GM21447 (cell line): ENCODE results near the gene SLMAP.
"Not testable (repeated sequence)": the region's sequence is repeated elsewhere in the genome, so short reads cannot be mapped to it uniquely, and the experiment has no call there.

Experiments used
- ATAC-seq: cut with Tn5 transposase; IDR thresholded peaks from one replicate; pipeline ENCODE4 v1.9.1; 2021; ENCODE audit not compliant: unreplicated experiment

SLMAP gene

DNA sequence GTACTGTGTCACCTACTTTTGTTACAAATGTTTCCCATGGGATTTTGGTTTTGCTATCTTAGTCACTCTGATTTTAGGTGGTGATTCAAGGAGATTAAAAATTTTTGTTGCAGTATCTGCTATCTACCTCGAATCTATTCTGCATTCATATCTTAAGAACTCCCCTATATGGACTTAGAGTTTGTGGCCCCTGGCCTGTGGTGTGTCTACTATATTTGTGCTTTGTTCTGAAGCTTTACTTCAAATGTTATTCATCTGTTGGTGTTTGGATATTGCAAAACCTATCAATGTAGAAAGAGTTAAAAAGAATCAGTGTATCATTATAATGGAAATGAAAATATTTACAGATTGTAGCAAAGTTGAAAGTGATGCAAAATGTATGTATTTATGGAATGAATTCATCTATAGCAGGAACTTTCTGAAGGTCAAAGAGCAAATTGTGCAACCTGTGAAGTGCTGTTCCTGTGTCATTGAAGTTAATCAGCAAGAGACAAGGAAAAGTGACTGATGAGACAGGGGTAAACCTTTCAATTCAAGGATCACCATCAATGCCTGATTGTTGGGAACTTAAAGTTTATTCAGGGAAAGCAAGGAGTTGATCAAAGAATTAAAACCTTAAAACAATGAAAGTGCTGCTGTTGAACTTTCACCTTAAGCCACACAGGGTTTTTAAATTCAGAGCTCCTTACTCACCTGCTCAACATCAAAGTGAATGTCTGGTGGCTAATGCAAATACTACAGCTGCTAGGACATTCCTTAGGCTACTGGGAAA is 71.0 kb downstream of the SLMAP start:
- no peak for ATAC-seq

DNA sequence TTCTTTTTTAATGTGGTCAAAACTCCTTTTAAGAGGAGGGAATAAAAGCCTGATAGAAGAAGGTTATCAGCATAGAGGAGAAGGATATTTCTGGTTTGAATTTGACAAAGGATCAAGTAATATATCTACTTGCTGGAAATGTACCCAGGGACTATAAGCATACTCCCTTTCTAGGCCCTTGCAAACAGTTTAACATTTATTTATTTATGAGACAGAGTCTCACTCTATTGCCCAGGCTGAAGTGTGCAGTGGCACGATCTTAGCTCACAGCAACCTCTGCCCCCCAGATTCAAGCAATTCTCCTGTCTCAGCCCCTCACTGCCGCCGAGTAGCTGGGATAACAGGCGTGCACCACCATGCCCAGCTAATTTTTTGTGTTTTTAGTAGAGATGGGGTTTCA is 71.6 kb downstream of the SLMAP start:
- no peak for ATAC-seq

- no peak for ATAC-seq
Measured at GRCh38 chr3:57832486-57832885, 76.4 kb downstream of the SLMAP start.

GRCh38 chr3:57832900-57833313 is 76.8 kb downstream of the SLMAP start:
- no peak for ATAC-seq

- ATAC-seq = no peak
Measured at GRCh38 chr3:57833763-57834162, 77.7 kb downstream of the SLMAP start.

- ATAC-seq = no peak
Measured at GRCh38 chr3:57837686-57838085, 81.6 kb downstream of the SLMAP start.

DNA sequence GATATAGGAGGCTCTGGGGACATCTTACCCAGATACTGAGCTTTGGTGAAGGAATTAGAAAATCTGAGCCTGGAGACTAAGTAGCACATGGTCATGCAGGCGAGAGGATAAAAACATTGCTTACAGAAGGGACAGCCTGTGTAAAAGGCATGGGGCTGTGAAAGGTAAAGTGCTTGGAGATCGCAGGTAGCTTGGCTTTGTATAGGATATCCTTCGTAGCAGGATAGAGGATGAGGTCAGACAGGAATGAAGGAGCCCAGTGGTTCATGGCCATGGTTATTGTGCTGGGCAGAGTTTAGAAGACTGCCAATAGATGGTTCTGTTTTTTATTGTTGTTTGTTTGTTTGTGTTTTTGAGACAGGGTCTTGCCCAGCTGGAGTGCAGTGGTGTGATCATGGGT is 82.5 kb downstream of the SLMAP start:
- no peak for ATAC-seq

GRCh38 chr3:57840473-57840872 is 84.4 kb downstream of the SLMAP start:
- ATAC-seq = no peak

DNA sequence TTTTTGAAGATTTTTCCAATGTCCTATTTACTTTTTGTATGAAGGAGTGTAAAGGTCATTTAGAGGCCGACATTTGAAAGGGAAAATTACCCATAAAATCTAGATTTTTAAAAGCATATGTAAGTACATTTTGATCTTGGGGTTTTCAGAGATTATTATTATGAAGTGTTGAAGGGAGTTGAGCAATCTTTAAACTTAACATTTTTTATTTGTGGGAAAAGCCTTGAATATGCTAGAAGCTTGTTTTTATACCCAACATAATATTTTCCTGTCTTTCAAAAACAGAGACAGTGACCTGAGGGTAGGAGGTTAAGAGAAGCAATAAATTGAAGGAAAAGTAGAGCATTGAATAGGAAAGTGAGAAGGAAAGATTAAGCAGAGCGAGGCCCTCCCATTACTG is 85.7 kb downstream of the SLMAP start:
- ATAC-seq = no peak

DNA sequence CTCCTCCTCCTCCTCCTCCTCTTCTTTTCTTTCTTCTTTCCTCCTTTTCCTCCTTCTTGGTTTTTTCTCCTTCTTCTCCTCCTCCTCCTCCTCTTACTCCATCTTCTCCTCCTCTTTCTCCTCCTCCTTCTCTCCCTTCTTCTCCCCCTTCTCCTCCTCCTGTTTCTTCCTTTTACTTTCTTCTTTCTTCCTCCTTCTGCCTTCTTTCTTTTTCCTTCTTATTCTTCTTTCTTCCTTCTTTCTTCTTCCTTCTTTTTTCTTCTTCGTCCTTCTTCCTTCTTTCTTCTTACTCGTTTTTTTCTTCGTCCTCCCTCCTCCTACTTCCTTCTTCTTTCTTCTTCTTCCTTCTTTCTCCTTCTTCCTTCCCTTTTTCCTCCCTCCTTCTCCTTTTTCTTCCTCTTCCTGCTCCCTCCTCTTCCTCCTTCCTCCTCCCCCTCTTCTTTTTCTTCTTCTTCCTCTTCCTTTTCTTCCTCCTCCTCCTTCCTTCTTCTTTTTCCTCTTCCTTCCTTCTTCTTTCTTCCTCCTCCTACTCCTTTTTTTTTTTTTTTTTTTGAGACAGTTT is 92.1 kb downstream of the SLMAP start:
- no peak for ATAC-seq

DNA sequence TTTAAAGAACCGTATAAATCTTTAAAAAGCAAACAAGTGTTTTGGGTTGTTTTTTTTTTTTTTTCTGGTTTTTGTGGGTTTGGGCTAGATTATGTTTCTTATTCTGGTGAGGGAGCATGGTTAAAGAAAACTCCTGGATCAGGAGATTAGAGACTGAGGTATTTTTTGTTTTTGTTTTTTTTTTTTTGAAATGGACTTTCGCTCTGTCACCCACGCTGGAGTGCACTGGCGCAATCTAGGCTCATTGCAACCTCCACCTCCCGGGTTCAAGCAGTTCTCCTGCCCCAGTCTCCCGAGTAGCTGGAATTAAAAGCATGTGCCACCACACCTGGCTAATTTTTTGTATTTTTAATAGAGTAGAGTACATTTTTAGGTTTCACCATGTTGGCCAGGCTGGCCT is 95.2 kb downstream of the SLMAP start:
- no peak for ATAC-seq

- no peak for ATAC-seq
Measured at GRCh38 chr3:57852896-57853295, 96.8 kb downstream of the SLMAP start.

DNA sequence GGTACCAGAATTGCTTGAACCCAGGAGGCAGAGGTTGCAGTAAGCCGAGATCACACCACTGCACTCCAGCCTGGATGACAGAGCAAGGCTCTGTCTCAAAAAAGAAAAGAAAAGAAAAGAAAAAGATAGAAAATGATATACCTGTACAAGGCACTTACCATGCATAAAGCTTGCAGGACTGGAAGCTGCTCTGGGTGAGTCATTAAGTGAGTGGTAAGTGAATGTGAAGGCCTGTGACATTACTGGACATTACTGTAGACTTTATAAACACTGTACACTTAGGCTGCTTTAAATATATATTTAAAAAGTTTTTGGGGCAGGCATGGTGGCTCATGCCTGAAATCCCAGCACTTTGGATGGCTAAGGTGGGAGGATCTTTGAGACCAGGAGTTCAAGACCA is 99.2 kb downstream of the SLMAP start:
- no peak for ATAC-seq

- ATAC-seq = no peak
Measured at GRCh38 chr3:57855943-57856342, 99.8 kb downstream of the SLMAP start.

GRCh38 chr3:57856675-57857074 is 100.6 kb downstream of the SLMAP start:
- no peak for ATAC-seq

DNA sequence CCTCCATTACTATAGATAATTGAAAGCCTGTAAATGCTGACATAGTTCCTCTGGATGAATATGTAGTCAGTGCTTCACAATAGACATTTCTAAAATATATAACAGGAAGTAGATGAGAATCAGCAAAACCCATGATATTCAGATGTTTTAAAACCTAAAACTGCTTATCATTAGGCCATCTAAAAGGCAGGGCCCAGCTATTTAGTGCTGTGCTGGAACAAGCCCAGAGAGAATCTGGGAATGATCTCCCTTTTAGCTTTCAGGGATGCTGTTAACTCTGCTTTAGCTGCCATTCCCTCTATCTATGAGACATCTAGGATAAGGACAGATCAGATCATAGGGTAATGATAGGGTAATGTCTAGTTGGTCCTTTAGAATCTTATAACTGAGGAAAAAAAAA is 106.8 kb downstream of the SLMAP start:
- no peak for ATAC-seq

DNA sequence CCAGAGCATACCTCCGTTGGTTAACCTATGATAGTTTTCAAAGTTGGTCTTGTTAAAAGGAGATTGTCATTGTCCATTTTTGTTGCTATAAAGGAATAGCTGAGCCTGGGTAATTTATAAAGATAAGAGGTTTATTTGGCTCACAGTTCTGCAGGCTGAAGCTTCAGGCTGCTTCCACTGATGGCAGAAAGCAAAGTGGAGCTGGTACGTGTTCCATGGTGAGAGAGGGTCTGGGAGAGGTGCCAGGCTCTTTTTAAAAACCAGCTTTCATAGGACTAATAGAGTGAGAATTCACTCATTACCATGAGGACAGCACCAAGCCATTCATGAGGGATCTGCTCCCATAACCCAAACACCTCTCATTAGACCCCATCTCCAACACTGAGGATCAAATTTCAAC is 107.3 kb downstream of the SLMAP start:
- ATAC-seq = no peak

DNA sequence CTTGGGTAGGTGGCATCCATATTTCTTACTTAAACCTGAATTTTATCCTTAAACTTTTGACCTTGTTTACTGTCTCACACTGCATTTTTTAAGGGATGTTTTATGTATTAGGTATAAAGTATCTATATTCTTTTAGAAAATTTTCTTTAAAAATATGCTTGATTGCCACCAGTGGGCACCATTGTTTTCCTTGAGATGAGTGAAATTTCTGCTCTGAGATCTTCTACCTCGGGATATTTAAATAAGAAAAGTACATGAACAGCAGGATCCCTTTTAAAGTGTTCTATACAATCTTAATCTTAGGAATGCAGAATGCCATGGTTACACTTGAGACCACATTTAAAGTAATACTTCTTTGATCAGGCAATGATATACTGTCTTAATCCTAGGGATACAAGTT is 108.7 kb downstream of the SLMAP start:
- ATAC-seq = no peak

- ATAC-seq = not testable (repeated sequence)
Measured at GRCh38 chr3:57869110-57869509, 113.0 kb downstream of the SLMAP start.

DNA sequence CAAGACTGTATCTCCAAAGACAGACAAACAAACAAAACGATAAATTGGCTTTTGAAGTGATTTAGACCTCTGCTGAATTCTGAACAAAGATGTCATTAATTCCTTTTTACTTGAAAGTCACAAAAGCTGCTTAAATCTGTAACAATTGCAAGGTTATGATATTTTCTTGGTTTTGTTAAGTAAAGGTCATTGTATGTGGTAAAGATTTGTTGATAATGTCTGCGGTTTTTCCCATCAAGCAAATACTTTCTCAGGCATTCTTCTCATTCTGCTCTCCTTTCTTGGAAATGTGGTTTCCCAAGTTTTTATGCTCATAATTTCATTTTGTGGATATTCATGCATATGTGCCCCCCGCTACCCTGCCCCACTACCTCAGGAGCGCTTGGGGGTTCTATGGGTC is 116.5 kb downstream of the SLMAP start:
- ATAC-seq = no peak

DNA sequence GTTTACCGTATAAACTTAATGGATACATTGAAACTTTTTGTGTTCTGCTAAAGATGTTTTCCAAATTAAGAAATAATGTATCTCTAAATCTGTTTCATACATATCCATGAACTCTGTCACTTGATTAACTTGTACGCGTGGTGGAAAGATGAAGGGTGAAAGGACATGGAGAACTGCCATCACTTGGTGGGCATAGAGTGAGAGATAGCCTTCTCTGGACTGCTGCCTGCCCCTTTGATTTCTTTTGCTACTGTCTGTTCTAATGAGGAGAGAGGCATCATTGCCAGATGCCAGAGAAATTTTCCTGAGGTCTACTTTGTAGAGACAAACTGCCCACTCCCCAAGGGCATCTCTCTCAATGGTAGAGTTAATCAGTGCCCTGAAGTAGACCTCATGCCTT is 120.5 kb downstream of the SLMAP start:
- ATAC-seq = no peak

- no peak for ATAC-seq
Measured at GRCh38 chr3:57877116-57877515, 121.0 kb downstream of the SLMAP start.

GRCh38 chr3:57884436-57884835 is 128.3 kb downstream of the SLMAP start:
- ATAC-seq = not testable (repeated sequence)
